COLO668 (cell line): ENCODE results near the gene KCNJ6.
A peak's percentile ranks its signal among the peaks of the same experiment; 100 is the strongest.
"Not testable (repeated sequence)": the region's sequence is repeated elsewhere in the genome, so short reads cannot be mapped to it uniquely, and the experiment has no call there.

Experiments used
- DNase-seq: peaks from one replicate; lab custom pipeline; 2025; ENCODE audit not compliant: unreplicated experiment; lab: John Stamatoyannopoulos, UW

Gene KCNJ6

DNA sequence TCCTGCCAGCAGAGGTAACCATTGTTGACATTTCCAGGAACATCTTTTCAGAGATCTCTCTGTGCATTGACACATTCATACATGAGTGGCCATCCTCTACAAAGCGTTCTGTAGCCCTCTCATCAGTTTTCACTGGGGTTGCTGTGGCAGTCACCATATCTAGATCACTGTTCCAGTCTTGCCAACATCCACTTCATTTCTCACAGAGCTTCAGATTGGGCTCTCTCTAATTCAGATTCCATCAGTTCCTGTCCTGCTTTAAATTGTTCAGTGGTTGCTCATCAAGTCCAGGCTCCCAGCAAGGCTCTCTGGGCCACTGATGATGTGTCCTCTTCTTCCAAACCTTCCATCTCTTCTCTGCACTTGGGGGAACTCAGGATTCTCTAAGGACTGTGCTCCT lies 173.7 kb downstream of the KCNJ6 start:
- no peak for DNase-seq

- DNase-seq: no peak
These were observed 174.1 kb downstream of the KCNJ6 start for GRCh38 chr21:37742115-37742514.

DNA sequence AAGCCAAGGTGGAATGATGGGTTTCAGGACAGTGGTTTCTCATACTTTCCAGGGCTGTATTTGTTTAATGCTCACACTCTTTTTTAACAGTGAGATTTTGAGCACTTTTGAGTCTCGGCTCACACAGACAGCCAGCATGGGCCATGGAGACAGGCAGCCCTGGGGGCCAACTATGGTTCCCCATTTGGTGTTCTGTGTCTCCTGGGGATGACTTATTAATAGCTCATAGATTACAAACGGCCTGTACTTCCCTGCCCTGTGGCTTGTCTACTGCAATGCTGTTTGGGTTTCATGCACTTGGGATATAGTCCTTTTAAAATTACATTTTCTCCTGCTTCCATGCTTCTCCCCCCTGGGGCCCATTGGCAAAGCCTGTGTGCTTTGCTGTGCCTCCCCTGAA lies 178.3 kb downstream of the KCNJ6 start:
- no peak for DNase-seq

DNA sequence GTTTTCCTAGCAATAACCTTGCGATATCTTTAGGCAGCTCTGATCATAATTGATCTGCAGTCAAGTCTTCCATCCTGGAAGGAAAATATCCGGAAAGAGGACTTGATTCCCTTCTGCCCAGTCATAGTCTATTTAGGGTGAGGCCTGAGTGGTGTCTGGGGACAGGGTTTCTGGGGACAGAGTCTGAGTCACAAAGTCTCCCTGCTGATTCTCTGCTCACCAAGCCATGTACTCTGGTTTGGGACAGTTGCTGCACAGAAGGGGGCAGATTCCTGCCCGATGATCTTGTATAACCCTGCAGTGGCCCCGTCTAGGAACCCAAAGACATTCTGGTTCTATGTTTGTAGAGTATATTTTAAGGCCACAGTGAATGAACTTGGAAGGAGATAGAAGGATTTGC lies 178.8 kb downstream of the KCNJ6 start:
- no peak for DNase-seq

GRCh38 chr21:37734846-37735245 lies 181.4 kb downstream of the KCNJ6 start:
- DNase-seq: no peak

- no peak for DNase-seq
These were observed 183.3 kb downstream of the KCNJ6 start for GRCh38 chr21:37732927-37733326.

GRCh38 chr21:37724201-37724600 lies 192.1 kb downstream of the KCNJ6 start:
- no peak for DNase-seq

- no peak for DNase-seq
These were observed 198.7 kb downstream of the KCNJ6 start for GRCh38 chr21:37717534-37717933.

GRCh38 chr21:37712569-37712934 lies 203.7 kb downstream of the KCNJ6 start:
- not testable (repeated sequence) for DNase-seq

- DNase-seq: peak; percentile 87
These were observed 204.3 kb downstream of the KCNJ6 start for GRCh38 chr21:37711836-37712568.

DNA sequence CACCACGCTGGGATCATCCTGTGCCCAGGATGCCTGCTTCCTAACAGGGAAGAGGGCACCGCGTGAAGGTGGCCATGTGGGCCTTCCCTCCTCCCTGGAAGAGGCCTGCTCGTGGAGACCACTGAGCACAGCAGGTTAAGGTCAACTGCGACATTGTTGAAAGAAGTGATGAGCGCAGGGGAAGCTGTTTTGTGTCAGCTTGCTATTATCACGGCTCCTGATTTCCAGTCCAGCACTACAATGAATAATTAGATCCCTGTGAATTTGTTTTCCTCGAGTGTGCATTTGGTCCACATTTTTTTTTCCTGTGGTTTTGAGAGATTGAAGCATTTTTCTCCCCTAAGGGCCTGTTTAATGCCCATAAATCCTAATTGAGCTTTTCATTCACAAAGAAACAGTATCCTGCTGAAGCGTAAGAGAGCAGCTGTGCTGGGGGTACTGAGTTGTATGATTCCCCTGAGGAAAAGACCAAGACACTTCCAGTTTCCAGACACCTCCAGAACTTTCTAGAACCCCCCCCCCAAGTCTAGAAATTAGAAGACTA lies 204.9 kb downstream of the KCNJ6 start:
- DNase-seq: no peak

- peak; percentile 88 for DNase-seq
These were observed 205.5 kb downstream of the KCNJ6 start for GRCh38 chr21:37710546-37711285.

DNA sequence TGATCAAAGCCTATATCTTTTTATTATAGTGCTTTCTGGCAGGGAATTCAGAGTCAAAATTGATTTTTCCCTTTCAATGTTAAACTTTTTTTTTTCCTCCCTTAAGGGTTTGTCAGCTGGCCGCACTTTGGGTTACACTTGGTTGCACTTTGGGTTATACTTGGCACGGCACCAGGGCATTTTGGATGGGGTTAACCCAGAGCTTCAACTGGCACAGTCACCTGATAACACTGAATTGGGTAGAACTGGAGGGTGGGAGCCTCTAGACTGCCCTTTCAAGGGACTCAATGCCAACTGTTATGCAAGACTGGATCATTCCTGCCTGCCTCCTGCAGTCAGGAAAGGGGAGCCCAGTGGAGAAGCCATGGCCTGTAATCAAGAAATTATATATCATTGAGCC lies 211.5 kb downstream of the KCNJ6 start:
- no peak for DNase-seq

- DNase-seq: no peak
These were observed 214.0 kb downstream of the KCNJ6 start for GRCh38 chr21:37702241-37702640.

DNA sequence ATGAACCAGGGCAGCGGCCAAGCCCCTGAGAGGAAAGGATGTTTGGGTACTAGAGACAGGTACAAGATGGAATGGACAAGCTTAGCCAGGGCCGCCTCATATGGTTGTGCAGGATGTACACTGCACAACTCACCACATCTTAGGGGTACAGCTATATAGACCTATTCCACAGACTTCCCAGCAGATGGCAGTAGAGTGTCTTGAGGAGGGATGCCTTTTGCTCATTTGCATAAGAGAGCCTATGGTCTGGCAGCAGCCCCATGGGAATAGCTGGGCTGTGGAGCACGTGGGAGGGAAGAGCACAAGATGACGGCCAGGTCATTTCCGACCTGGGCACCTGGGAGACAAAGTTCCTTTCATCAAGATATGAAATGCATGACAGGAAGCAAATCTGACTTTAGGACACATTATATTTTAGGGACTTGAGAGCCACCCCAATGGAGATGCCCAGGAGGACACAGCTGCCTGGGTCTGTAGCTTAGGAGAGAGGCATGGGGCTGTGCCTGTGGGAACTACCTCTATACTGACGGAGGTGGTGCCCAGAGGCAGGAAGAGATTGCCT lies 215.5 kb downstream of the KCNJ6 start:
- DNase-seq: peak; percentile 82

DNA sequence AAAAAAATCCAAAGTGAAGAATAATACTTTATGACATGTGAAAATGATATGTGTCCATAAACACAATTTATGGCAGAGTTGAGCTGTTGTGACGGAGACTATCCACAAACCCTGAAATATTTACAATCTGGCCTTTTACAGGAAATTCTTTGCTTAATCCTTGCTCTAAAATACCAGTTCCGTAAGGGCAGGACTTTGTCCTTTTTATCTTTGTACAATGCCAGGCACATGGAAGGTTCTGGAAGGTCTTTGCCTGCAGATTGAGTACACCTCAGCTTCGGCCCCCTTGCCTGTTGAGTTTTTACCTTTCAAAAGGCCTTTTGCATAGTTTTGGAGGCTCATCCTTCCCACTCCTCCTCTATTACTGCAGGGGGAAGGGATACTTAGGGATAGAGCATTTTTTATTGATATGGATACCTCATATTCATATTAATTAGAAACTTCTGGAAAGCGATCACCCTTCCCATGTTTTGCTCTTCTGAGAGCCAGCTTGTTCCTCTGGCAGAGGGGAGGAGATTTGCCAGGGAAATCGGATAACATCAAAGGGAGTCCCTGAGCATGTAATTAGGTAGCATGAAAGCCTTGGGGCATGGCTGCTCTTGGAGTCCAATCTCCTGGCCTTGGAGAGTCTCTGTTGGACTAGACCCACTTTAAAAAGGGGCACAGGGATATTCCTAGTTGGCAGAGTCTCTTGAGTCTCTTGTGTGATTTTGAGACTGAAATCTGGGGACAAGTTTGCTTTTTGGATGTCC lies 217.1 kb downstream of the KCNJ6 start:
- no peak for DNase-seq

DNA sequence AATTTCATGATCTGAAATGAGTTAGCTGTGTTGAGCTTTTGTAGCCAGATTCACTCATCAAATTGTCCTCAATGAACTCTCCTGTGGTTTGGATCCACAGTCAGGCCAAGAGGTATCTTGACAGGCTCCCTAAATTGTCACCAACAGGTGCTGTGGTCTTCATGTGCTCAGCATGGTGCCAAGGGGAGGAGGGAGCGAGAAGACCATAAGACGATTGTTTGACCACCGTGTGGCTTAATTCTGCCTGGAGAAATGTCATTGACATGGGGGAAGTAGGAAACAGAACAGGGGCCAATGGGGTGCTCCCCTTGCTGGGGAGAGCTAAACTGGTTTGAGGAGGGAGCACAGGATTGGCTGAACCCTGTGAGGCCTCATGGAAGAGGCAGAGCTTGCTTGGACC lies 219.3 kb downstream of the KCNJ6 start:
- no peak for DNase-seq

DNA sequence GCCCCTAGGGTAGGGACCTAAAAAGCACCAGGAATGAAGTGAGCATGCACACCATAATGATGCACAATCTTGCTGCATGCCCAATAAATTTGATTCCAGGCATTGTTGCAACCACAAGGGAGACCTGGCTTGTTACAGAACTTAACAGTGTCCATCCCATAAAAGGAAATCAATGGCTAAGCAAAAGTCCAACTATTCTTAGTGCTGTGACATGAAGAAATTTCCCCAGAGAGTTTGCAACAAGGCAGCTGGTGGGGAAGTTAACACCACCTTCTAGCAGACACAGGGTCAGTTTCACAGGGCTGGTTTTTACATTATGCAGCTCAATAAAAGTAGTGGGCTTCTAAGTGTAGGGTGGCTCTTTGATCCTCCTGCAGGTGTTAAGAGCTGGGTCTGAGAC lies 221.1 kb downstream of the KCNJ6 start:
- DNase-seq: no peak

DNA sequence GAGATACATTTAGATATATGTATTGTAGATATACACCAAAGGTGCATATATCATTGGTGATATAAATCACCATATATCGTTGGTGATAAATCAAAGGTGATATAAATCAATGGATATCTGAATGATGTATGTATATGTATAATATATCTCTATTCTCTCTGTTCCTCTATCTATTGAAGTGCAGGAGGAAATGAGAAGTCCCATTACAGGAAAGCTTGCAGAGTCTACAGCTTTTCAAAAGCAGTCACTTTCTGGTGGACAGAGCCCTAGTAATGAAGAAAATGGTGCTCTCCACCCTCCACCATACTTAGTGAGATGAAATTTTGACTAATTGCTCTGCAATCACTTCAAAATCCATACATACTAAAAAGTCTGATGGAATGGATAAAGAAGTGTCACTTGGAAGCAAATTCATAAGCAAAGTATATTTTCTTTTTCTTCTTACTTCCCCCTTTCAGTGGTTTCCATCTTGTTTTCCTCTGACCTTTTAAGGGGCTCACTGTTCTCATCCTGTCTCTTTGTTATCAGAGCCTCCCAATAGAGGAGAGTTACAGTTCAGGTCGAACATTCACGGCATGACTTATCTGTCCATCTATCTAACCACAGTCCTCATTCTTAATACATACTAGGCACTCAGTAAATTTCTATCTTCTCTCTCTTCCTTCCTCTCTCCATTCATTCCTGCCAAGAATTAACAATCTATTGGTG lies 227.2 kb downstream of the KCNJ6 start:
- DNase-seq: no peak

- no peak for DNase-seq
These were observed 229.1 kb downstream of the KCNJ6 start for GRCh38 chr21:37686991-37687810.
